ENCODE results near the gene NDE1. TPM values are rescaled to one million over a fixed set of nuclear protein-coding genes. Genes with fewer than 3 reads are reported as not detected.
"Not testable (repeated sequence)": the region's sequence is repeated elsewhere in the genome, so short reads cannot be mapped to it uniquely, and the experiment has no call there.

Gene NDE1
- total RNA-seq, 2 donors from 2014 or later, result 60.5 to 69.2 TPM

DNA sequence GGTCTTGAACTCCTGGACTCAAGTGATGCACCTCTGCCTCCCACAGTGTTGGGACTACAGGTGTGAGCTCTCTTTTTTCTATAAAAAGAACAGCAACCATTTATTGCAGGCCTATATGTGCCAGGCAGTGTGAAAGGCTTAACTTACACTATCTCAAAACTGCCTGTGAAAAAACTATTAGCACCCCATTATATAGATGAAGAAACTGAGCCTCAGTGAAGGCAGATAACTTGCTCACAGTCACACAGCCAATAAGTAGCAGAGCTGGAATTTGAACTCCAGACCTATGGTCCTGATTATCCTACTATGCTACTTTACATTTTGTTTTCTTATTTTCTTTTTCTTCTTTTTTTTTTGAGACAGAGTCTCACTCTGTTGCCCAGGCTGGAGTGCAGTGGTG, 15.1 kb downstream of the NDE1 start:
- Histone ChIP-seq H3K27me3 (ENCODE audit: control insufficient read depth, insufficient read depth, low read length, poor library complexity, severe bottlenecking) (no peaks in the 10 kb centered on the region), H3K9me3 (ENCODE audit: control insufficient read depth, low read length) (no peaks in the 10 kb centered on the region), H3K36me3 (ENCODE audit: control insufficient read depth, insufficient read depth, low read length) (peaks cover 24% of the 10 kb centered on the region), H3K9ac (ENCODE audit: extremely low read depth, low read length, poor library complexity, severe bottlenecking) (no peak overlapping the region), H3K4me3 (ENCODE audit: low read length) (no peak overlapping the region), H3K4me1 (ENCODE audit: control insufficient read depth, insufficient read depth, low read length) (no peaks in the 10 kb centered on the region), H3K27ac (ENCODE audit: low read depth, low read length) (no peak overlapping the region)
- H3K27ac Mint-ChIP-seq, result no peak overlapping the region
- TF ChIP-seq, protein P1, sequence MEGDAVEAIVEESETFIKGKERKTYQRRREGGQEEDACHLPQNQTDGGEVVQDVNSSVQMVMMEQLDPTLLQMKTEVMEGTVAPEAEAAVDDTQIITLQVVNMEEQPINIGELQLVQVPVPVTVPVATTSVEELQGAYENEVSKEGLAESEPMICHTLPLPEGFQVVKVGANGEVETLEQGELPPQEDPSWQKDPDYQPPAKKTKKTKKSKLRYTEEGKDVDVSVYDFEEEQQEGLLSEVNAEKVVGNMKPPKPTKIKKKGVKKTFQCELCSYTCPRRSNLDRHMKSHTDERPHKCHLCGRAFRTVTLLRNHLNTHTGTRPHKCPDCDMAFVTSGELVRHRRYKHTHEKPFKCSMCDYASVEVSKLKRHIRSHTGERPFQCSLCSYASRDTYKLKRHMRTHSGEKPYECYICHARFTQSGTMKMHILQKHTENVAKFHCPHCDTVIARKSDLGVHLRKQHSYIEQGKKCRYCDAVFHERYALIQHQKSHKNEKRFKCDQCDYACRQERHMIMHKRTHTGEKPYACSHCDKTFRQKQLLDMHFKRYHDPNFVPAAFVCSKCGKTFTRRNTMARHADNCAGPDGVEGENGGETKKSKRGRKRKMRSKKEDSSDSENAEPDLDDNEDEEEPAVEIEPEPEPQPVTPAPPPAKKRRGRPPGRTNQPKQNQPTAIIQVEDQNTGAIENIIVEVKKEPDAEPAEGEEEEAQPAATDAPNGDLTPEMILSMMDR (conservative IDR thresholded peaks at IDR 0.05), result no peak
- no peaks in the 10 kb centered on the region for H3K4me1 Mint-ChIP-seq
- no peak for DNase-seq
- peaks cover 52% of the 10 kb centered on the region for H3K36me3 Mint-ChIP-seq (ENCODE audit: low read depth)
- H3K9me3 Mint-ChIP-seq, result no peaks in the 10 kb centered on the region
- H3K27me3 Mint-ChIP-seq (ENCODE audit: insufficient read depth), result no peaks in the 10 kb centered on the region
- no peak overlapping the region for H3K4me3 Mint-ChIP-seq

GRCh38 chr16:15667091-15667742, 17.2 kb downstream of the NDE1 start:
- peak overlapping the region; percentile 17 for H3K27ac Mint-ChIP-seq
- no peak overlapping the region for H3K4me3 Mint-ChIP-seq
- Histone ChIP-seq H3K4me3 (ENCODE audit: low read length) (no peak overlapping the region), H3K9me3 (ENCODE audit: control insufficient read depth, low read length) (no peaks in the 10 kb centered on the region), H3K9ac (ENCODE audit: extremely low read depth, low read length, poor library complexity, severe bottlenecking) (no peak overlapping the region), H3K4me1 (ENCODE audit: control insufficient read depth, insufficient read depth, low read length) (no peaks in the 10 kb centered on the region), H3K27me3 (ENCODE audit: control insufficient read depth, insufficient read depth, low read length, poor library complexity, severe bottlenecking) (no peaks in the 10 kb centered on the region), H3K36me3 (ENCODE audit: control insufficient read depth, insufficient read depth, low read length) (peaks cover 24% of the 10 kb centered on the region), H3K27ac (ENCODE audit: low read depth, low read length) (no peak overlapping the region)
- H3K4me1 Mint-ChIP-seq, result no peaks in the 10 kb centered on the region
- no peaks in the 10 kb centered on the region for H3K27me3 Mint-ChIP-seq (ENCODE audit: insufficient read depth)
- DNase-seq, result no peak
- 94 to 98% methylated on average over 14 to 16 of the region's 18 CpGs for WGBS, 2 experiments (ENCODE audit: insufficient coverage in 1 of 2, insufficient read length in 1 of 2)
- TF ChIP-seq, protein P1 (conservative IDR thresholded peaks at IDR 0.05), result no peak
- no peaks in the 10 kb centered on the region for H3K9me3 Mint-ChIP-seq
- peaks cover 56% of the 10 kb centered on the region for H3K36me3 Mint-ChIP-seq (ENCODE audit: low read depth)

DNA sequence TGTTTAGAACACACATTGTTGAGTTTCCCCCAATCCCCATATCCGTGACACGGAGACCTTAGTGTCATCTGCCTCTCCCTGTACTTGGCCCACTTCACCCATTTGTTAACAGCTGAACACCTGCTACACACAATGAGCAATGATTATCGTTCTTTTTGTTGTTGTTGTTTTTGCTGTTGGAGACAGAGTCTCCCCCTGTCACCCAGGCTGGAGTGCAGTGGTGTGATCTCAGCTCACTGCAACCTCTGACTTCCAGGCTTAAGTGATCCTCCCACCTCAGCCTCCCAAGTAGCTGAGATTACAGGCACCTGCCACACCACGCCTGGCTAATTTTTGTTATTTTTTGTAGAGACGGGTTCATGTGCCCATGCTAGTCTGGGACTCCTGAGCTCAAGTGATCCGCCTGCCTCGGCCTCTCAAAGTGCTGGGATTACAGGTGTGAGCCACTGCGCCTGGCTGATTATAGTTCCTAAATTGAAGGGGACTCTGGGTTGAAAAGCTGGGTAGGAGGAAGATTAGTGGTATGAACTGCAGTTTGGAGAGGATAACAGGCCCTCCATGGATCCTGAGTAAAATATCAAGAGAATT, 21.6 kb downstream of the NDE1 start:
- no peak overlapping the region for H3K27ac ChIP-seq (ENCODE audit: low read depth, low read length)
- no peaks in the 10 kb centered on the region for H3K9me3 Mint-ChIP-seq
- DNase-seq, result no peak
- H3K4me3 Mint-ChIP-seq, result no peak overlapping the region
- peaks cover 21% of the 10 kb centered on the region for H3K36me3 ChIP-seq (ENCODE audit: control insufficient read depth, insufficient read depth, low read length)
- H3K9ac ChIP-seq (ENCODE audit: extremely low read depth, low read length, poor library complexity, severe bottlenecking), result no peak overlapping the region
- TF ChIP-seq, protein P1 (conservative IDR thresholded peaks at IDR 0.05), result no peak
- no peaks in the 10 kb centered on the region for H3K4me1 ChIP-seq (ENCODE audit: control insufficient read depth, insufficient read depth, low read length)
- H3K27me3 Mint-ChIP-seq (ENCODE audit: insufficient read depth), result no peaks in the 10 kb centered on the region
- no peak overlapping the region for H3K4me3 ChIP-seq (ENCODE audit: low read length)
- WGBS, 2 experiments (ENCODE audit: insufficient coverage in 1 of 2, insufficient read length in 1 of 2), result 91 to 98% methylated on average over 5 to 8 of the region's 8 CpGs
- H3K9me3 ChIP-seq (ENCODE audit: control insufficient read depth, low read length), result no peaks in the 10 kb centered on the region
- H3K27me3 ChIP-seq (ENCODE audit: control insufficient read depth, insufficient read depth, low read length, poor library complexity, severe bottlenecking), result no peaks in the 10 kb centered on the region
- no peaks in the 10 kb centered on the region for H3K4me1 Mint-ChIP-seq
- peaks cover 50% of the 10 kb centered on the region for H3K36me3 Mint-ChIP-seq (ENCODE audit: low read depth)
- H3K27ac Mint-ChIP-seq, result peak overlapping the region; percentile 58

- not testable (repeated sequence) for DNase-seq; H3K9ac ChIP-seq (ENCODE audit: extremely low read depth, low read length, poor library complexity, severe bottlenecking); H3K4me3 ChIP-seq (ENCODE audit: low read length); H3K27me3 ChIP-seq (ENCODE audit: control insufficient read depth, insufficient read depth, low read length, poor library complexity, severe bottlenecking); H3K27me3 Mint-ChIP-seq (ENCODE audit: insufficient read depth); H3K4me1 Mint-ChIP-seq; H3K4me1 ChIP-seq (ENCODE audit: control insufficient read depth, insufficient read depth, low read length); H3K9me3 ChIP-seq (ENCODE audit: control insufficient read depth, low read length); H3K4me3 Mint-ChIP-seq; H3K9me3 Mint-ChIP-seq
- WGBS, 2 experiments (ENCODE audit: insufficient coverage in 1 of 2, insufficient read length in 1 of 2), result 88 to 96% methylated on average over 9 to 10 of the region's 10 CpGs
- Mint-ChIP-seq H3K36me3 (ENCODE audit: low read depth) (peaks cover 53% of the 10 kb centered on the region), H3K27ac (peak overlapping the region; percentile 58)
- H3K27ac ChIP-seq (ENCODE audit: low read depth, low read length), result peak overlapping the region; percentile 60
- H3K36me3 ChIP-seq (ENCODE audit: control insufficient read depth, insufficient read depth, low read length), result peaks cover 19% of the 10 kb centered on the region
Observed at GRCh38 chr16:15672127-15672513, 22.1 kb downstream of the NDE1 start.
